ENCODE measurements around the gene FMN2.

GRCh38 chr1:240496356-240496755 is 404.7 kb downstream of the FMN2 start:
- no peak for TF ChIP-seq SIN3A (IDR thresholded peaks at IDR 0.05; ENCODE audit: borderline replicate concordance, insufficient read depth, low read length)
- TF ChIP-seq POLR2AphosphoS5 (IDR thresholded peaks at IDR 0.05; ENCODE audit: low read depth, low read length) = no peak
- TF ChIP-seq REST (IDR thresholded peaks at IDR 0.05; ENCODE audit: insufficient read depth in 1 of 2, low read depth in 2 of 2, low read length in 2 of 2) = no peak
- TF ChIP-seq TAF1 (IDR thresholded peaks at IDR 0.05; ENCODE audit: borderline replicate concordance, insufficient read depth, low read length) = no peak

Data from PFSK-1 (cell line).